Loucy (cell line): Measurements from ENCODE around the gene LENG9.

Experiments used
- H2AFZ ChIP-seq: fragments of 200-600 bp; sonication (generic); 2 replicates; pipeline ENCODE4 v1.6.0; 2016; ENCODE audit warnings: antibody characterized with exemption, mild to moderate bottlenecking, low read length, moderate library complexity
- H3F3A ChIP-seq: fragments of 200-600 bp; 2 replicates; pipeline ENCODE4 v1.6.0; 2016; ENCODE audit warnings: antibody characterized with exemption, low read depth, mild to moderate bottlenecking
- H3K27me3 ChIP-seq: fragments of 200-600 bp; sonication (generic); 2 replicates; pipeline ENCODE4 v1.6.1; 2014; ENCODE audit warnings: low read length, mild to moderate bottlenecking; ENCODE audit not compliant: insufficient read depth, poor library complexity, severe bottlenecking
- H3K36me3 ChIP-seq: fragments of 200-600 bp; sonication (generic); 2 replicates; pipeline ENCODE4 v1.6.1; 2016; ENCODE audit warnings: low read length; ENCODE audit not compliant: insufficient read depth
- H3K4me1 ChIP-seq: fragments of 200-600 bp; sonication (generic); 2 replicates; pipeline ENCODE4 v1.5.1; 2014; ENCODE audit warnings: low read length, mild to moderate bottlenecking; ENCODE audit not compliant: insufficient read depth, poor library complexity, severe bottlenecking
- H3K4me2 ChIP-seq: fragments of 200-600 bp; sonication (generic); 2 replicates; pipeline ENCODE4 v1.6.0; 2014; ENCODE audit warnings: antibody characterized with exemption, low read length, low read depth, mild to moderate bottlenecking; ENCODE audit not compliant: poor library complexity, severe bottlenecking
- H3K4me3 ChIP-seq: fragments of 200-600 bp; sonication (generic); 2 replicates; pipeline ENCODE4 v1.5.1; 2014; ENCODE audit warnings: low read length, mild to moderate bottlenecking, mixed read lengths; ENCODE audit not compliant: poor library complexity, severe bottlenecking
- H3K79me2 ChIP-seq: fragments of 200-600 bp; sonication (generic); 2 replicates; pipeline ENCODE4 v1.6.1; 2014; ENCODE audit warnings: low read length; ENCODE audit not compliant: insufficient read depth
- H3K9ac ChIP-seq: fragments of 200-600 bp; sonication (generic); 2 replicates; pipeline ENCODE4 v1.6.0; 2014; ENCODE audit warnings: mild to moderate bottlenecking, low read depth, low read length, moderate library complexity; ENCODE audit not compliant: poor library complexity, severe bottlenecking
- H3K9me2 ChIP-seq: fragments of 200-600 bp; sonication (generic); replicated peaks from 2 replicates; pipeline ENCODE4 v1.6.1; 2016; ENCODE audit warnings: low read depth, low read length, mixed read lengths
- H3K9me3 ChIP-seq: fragments of 200-600 bp; sonication (generic); 2 replicates; pipeline ENCODE4 v1.6.1; 2014; ENCODE audit warnings: mild to moderate bottlenecking, antibody characterized with exemption, low read length, low read depth; ENCODE audit not compliant: insufficient read depth
- H4K20me1 ChIP-seq: fragments of 200-600 bp; sonication (generic); 2 replicates; pipeline ENCODE4 v1.6.0; 2014; ENCODE audit warnings: antibody characterized with exemption, low read length, mild to moderate bottlenecking; ENCODE audit not compliant: insufficient read depth, poor library complexity, severe bottlenecking
- EZH2phosphoT487 ChIP-seq: fragments of 200-600 bp; IDR thresholded peaks from 2 replicates; pipeline ENCODE4 v1.6.1; 2018; ENCODE audit warnings: antibody characterized with exemption, mild to moderate bottlenecking, moderate library complexity, borderline replicate concordance
- TF ChIP-seq, protein P1 (sequence below): fragments of 200-600 bp; sonication (generic); conservative IDR thresholded peaks from 2 replicates; pipeline ENCODE4 v1.5.1; 2014; ENCODE audit warnings: mild to moderate bottlenecking, antibody characterized with exemption, low read length

LENG9 gene

DNA sequence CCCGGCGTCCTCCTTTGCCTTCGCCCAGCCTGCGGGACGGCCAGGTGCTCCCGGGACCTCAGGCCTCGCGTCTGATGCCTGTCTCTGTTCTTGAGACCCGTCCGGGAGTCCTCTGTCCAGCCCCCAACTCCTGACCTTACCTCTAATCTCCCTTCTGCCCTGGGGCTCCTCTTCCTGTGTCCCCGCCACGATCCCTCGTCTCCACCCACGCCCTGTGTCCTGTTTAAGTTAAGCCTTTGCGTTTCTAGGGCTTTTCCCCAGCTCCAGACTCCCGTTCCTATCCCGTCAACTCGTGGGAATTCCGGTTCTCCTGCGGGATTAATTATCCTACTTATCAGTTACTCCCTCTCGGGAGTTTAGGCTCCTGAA lies 13.9 kb downstream of the LENG9 start:
- Histone ChIP-seq H3K9me2 (no peaks in the 10 kb centered on the region), H3F3A (no peaks in the 10 kb centered on the region), H3K9ac (peak overlapping the region; percentile 90), H3K9me3 (no peaks in the 10 kb centered on the region), H3K4me2 (peak overlapping the region; percentile 96), H3K36me3 (peaks cover 31% of the 10 kb centered on the region; the same call in 1 of the 2 replicates), H4K20me1 (peaks cover 64% of the 10 kb centered on the region), H3K27me3 (no peaks in the 10 kb centered on the region), H3K4me3 (peak overlapping the region; percentile 84), H3K4me1 (peaks cover 35% of the 10 kb centered on the region), H2AFZ (no peak overlapping the region), H3K79me2 (peaks cover 81% of the 10 kb centered on the region)
- TF ChIP-seq EZH2phosphoT487: no peak
- TF ChIP-seq, protein P1, sequence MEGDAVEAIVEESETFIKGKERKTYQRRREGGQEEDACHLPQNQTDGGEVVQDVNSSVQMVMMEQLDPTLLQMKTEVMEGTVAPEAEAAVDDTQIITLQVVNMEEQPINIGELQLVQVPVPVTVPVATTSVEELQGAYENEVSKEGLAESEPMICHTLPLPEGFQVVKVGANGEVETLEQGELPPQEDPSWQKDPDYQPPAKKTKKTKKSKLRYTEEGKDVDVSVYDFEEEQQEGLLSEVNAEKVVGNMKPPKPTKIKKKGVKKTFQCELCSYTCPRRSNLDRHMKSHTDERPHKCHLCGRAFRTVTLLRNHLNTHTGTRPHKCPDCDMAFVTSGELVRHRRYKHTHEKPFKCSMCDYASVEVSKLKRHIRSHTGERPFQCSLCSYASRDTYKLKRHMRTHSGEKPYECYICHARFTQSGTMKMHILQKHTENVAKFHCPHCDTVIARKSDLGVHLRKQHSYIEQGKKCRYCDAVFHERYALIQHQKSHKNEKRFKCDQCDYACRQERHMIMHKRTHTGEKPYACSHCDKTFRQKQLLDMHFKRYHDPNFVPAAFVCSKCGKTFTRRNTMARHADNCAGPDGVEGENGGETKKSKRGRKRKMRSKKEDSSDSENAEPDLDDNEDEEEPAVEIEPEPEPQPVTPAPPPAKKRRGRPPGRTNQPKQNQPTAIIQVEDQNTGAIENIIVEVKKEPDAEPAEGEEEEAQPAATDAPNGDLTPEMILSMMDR: no peak

DNA sequence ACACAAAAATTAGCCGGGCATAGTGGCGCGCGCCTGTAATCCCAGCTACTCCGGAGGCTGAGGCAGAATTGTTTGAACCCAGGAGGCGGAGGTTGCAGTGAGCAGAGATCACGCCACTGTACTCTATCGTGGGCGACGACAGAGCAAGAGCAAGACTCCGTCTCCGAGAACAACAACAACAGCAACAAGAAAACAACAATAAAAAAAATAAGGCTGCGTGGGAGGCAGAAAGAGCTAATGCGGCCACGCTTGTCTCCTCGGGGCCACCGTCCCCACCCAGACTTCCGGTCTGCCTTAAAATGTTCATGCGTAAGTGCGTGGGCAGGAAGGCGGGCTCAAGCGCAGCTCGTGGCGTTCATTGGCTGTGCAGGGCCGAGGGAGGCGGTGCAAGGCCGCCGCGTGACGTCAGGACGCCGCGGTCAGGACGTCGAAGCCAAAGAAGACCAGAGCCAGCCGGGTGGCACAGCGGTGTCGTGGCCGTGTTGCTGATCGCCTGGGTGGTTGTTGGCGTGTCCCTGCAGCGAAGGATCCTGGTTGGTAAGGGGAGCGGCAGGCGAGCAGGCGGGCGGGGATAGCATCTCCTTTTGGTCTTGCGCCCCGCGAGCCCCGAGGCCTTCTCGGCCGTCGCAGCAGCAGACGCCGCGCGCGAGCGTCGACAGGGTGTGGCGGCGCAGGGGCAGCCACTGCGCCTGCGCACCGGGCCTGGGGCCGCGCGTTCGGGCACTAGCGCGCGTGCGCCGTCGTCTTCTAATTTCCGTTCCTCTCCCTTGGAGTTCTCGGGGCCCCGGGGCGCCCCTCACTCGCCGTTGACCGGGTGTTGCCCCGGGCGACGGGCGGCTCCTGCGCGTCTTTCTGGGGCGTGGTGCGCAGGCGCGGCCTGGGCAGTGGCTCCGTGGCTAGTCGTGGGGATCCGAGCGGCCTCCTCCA lies 14.5 kb downstream of the LENG9 start, which contains the start of gene LENG8:
LENG8 (plus strand) TSS at position 426 of the 927 bp plus-strand sequence. CDS start 2,146 bp downstream, outside the sequence.
- H3K9ac ChIP-seq: peak within 1 kb of the TSS; percentile 90
- TF ChIP-seq, protein P1: no peak
- TF ChIP-seq EZH2phosphoT487: no peak
- H3K9me2 ChIP-seq: no peaks in the 10 kb centered on the region
- peak within 1 kb of the TSS; percentile 84 for H3K4me3 ChIP-seq
- H3K36me3 ChIP-seq: peaks cover 25% of the 10 kb centered on the region; the same call in 1 of the 2 replicates
- no peaks in the 10 kb centered on the region for H3K27me3 ChIP-seq
- peak within 1 kb of the TSS; percentile 89 for H2AFZ ChIP-seq
- peaks cover 58% of the 10 kb centered on the region for H4K20me1 ChIP-seq
- no peaks in the 10 kb centered on the region for H3F3A ChIP-seq
- H3K9me3 ChIP-seq: no peaks in the 10 kb centered on the region
- H3K4me1 ChIP-seq: peaks cover 35% of the 10 kb centered on the region
- H3K4me2 ChIP-seq: peak within 1 kb of the TSS; percentile 96
- H3K79me2 ChIP-seq: peaks cover 74% of the 10 kb centered on the region

- H4K20me1 ChIP-seq: peaks cover 51% of the 10 kb centered on the region
- peaks cover 66% of the 10 kb centered on the region for H3K79me2 ChIP-seq
- no peaks in the 10 kb centered on the region for H3K9me3 ChIP-seq
- H3K4me3 ChIP-seq: peak overlapping the region; percentile 84
- peak overlapping the region; percentile 89 for H2AFZ ChIP-seq
- no peaks in the 10 kb centered on the region for H3K27me3 ChIP-seq
- H3K9ac ChIP-seq: peak overlapping the region; percentile 90
- TF ChIP-seq, protein P1: no peak
- no peak for TF ChIP-seq EZH2phosphoT487
- peaks cover 35% of the 10 kb centered on the region for H3K4me1 ChIP-seq
- H3F3A ChIP-seq: no peaks in the 10 kb centered on the region
- H3K36me3 ChIP-seq: peaks cover 16% of the 10 kb centered on the region; the same call in 1 of the 2 replicates
- peak overlapping the region; percentile 77 for H3K4me2 ChIP-seq
- no peaks in the 10 kb centered on the region for H3K9me2 ChIP-seq
These were observed 15.4 kb downstream of the LENG9 start for GRCh38 chr19:54448040-54448773.
